GM21526 (cell line): ENCODE measurements around the gene MAP2K3.
"Not testable (repeated sequence)": the region's sequence is repeated elsewhere in the genome, so short reads cannot be mapped to it uniquely, and the experiment has no call there.

Experiments
- ATAC-seq: cut with Tn5 transposase; IDR thresholded peaks from one replicate; pipeline ENCODE4 v1.9.1; 2021; ENCODE audit warnings: moderate library complexity; ENCODE audit not compliant: unreplicated experiment, low FRiP score

The MAP2K3 gene

DNA sequence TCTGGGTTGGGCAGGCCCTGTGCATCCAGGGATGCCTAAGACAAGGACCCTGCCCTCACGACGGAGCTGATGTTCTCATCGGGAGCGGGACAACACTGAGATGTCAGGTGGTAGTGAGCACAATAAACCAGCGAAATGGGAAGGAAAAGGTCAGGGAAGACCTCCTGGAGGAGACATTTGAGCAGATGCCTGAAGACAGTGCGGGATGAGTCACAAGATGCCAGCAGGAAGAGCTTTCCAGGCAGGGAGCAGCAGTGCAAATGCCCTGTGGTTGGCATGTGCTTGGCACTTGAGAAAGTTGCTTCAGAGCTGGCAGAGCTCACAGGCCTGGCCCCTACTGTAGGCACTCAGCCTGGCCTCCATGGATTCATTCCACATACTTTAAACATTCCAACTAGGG, 63.1 kb downstream of the MAP2K3 start:
- not testable (repeated sequence) for ATAC-seq

DNA sequence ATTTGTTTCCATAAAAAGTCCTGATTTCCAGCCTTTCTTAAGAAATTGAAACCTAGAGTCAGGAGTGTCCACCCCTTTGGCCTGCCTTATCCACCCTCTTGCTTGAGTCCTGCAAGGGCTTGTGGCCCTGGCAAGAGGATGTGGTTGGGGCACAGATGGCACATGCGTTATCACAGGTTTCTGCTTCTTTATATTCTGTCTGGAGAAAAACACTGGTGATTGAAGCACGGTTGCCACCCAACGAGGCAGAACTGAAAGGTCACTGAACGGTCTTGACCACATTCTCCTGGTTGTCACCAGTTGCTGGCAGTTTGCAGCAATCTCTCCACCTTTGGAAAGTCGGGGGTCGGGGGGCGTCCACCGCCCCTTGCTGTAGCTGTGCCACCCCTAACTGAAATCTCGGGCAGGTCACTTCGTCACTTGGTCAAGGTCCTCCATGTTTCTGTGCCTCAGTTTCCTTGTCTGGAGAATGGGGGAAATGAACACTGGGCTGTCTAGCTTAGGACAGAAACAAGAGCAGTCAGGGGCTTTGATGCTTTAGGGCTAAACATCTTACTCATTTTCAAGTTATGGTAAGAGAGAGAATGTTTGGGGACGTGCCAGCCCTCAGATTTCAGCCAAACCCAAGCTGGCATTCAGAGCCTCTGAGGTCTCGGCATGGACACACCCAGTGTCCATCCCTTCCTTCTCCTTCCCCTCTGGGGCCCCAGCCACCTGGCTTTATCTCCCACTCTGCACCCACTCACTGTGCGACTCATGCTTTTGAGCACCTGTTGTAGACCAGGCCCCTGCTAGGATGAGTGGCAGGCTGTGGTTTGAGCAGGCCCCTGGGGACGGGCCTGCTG, 63.8 kb downstream of the MAP2K3 start:
- ATAC-seq = not testable (repeated sequence)

DNA sequence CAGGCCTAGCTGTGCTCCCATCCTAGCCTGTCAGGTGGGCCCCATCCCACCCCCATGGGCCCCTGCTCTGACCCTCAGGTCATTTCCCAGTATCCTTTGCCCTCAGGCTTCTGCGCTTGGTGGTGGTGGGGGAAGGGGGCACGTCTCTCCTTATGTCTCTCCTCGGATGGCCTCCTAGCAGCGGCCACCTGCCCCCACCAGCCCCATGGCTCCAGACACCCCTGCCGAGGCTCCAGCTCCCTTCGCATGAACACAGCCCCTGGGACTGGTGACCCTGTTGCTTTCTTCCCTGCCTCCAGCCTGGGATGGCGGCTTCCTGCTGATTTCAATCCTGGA, 64.4 kb downstream of the MAP2K3 start:
- ATAC-seq = not testable (repeated sequence)

GRCh38 chr17:21349358-21350050, 65.0 kb downstream of the MAP2K3 start:
- not testable (repeated sequence) for ATAC-seq

DNA sequence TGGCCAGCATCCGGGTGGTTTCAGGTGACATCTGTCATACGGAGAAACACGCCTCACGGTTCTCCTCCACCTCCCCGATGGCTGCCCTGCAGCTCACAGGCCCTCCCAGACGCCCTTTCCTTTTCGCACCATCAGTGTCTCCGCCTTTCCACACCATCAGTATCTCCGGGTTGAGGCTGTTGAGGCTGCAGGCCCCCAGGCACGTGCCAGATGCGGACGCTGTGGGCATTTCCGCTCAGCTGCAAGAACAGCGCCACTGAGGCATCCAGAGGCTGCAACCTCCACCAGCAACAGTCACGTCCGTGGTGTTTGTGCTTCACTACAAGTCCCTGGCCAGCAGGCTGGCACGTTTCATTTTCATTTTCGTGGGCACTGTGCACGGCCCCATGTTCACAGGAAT, 66.0 kb downstream of the MAP2K3 start:
- ATAC-seq = not testable (repeated sequence)

DNA sequence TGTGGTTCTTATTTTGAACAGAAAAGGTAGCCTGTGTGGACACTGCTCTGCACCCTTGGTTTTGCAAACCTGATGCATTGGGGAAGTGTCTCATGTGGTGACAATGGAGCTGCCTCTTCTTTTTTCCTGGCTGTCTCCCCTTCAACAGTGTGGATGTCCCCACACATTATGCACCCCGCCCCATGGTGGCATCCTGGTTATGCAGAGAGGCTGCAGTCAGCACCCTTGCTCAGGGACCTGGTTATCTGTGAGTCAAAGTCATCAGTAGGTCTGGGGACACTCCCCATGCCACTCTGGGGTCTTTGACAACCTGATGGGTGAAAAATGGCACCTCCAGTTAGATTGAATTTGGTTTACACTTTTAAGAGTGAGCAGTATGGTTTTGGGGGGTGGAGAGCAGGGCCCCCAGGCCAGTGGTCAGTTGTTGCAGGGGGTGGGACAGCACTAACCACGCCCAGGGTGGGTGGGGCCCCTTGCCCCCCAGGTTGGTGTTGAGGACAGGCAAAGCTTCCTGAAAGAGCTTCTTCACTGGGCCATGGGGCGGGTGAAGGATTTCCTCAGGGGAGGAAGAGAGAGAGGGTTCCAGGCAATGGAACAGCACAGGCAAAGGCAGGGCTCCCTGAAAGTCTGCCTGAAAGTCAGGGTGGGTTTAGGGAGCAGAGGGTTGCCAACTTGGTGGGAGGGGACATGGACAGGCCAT, 67.0 kb downstream of the MAP2K3 start:
- ATAC-seq = no peak

DNA sequence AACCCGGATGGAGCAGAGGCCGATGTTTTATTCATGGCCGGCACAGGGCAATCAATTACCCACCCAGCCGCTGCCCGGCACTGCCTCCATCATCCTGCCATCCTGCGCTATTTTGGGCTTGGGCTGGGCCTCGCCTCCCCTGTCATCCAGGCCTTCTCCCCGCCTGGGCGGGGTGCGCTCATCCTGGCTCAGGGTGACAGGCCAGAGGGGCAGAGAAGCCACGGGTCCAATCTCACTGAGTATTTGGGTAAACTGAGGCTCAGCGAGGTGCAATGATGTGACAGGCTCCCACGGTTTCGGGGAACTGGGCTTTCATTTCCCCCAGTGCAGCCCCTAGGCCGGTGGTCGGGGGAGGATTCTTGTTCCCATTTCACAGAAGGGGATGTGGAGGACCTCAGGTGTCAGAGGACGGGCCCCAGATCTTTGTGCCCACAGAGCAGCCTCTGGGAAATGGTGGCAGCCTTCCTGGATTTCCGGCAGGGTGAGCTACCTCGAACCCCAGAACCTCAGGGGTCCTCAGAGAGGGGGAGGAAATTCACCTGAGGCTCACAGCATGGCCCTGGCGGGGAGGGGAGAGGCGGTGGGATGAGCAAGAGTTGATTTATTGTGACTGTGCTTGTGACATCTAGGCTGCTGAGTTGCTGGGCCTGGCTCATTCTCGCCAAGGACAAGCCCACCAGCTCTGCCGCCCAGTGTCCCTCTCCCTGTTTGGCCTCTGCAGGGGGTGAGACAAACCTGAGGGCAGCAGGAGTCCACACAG, 67.9 kb downstream of the MAP2K3 start:
- no peak for ATAC-seq

DNA sequence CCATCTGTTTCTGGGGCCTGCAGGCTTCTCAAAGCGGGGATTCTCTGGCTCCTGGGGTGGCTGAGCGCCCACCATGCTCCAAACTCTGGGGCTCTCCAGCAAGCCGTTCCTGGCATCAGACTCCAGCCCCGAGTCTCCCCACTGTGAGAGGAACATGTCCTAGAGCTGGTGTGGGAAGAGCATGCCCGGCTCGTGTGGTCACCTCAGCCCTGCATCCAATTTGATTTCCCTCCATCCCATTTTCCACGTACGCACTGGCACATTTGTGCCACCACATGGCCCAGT, 68.4 kb downstream of the MAP2K3 start:
- ATAC-seq = no peak

DNA sequence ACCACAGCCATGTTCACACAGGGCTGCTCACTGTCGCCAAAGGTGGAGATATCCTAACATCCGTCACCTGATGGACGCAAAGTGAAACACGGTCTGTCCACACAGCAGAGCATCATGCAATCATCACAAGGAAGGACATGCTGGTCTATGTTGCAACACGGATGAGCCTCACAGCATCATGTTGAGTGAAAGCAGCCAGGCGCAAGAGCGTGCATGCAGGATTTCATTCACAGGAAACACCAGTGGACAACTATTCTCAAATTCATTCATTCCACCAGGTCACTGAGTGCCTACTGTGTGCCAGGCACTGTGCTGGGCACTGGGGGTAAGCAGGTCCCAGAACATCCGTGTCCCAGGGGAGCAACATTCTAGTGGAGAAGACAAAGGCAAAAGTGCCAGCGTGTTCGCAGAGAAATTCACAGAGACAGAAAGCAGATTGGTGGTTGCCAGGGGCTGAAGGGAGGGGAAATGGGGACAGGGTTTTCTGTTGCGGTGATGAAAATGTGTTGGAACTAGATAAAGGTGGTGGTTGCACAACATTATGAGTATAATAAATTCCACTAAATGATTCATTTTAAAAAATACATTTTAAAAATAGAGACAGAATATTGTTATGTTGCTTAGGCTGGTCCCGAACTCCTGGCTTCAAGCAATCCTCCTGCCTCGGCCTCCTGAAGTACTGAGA, 69.0 kb downstream of the MAP2K3 start:
- ATAC-seq = no peak

GRCh38 chr17:21354796-21355385, 70.4 kb downstream of the MAP2K3 start:
- ATAC-seq = no peak

DNA sequence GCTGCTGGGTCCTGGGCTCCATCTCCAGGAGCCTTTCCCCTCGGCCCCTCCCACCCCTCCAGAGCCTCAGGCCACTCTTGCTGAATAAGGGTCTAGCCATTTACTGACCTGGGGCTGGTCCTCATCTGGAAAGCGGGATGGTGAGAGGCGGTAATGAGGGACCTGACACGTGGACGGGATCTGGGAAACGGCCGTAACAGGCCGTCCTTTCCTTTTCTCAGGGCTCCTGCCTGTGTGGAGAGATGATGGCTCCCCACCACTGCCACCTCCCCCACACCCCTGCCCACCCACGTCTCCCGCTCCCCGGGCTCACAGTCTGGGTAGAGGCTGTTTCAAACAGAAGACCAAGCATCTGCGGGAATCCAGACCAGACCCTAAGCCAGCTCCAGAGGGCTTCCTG, 71.1 kb downstream of the MAP2K3 start:
- ATAC-seq = no peak

GRCh38 chr17:21356537-21357127, 72.1 kb downstream of the MAP2K3 start:
- ATAC-seq = no peak

GRCh38 chr17:21357281-21357680, 72.8 kb downstream of the MAP2K3 start:
- ATAC-seq = no peak

- ATAC-seq = no peak
Measured at GRCh38 chr17:21357696-21358656, 73.5 kb downstream of the MAP2K3 start.

DNA sequence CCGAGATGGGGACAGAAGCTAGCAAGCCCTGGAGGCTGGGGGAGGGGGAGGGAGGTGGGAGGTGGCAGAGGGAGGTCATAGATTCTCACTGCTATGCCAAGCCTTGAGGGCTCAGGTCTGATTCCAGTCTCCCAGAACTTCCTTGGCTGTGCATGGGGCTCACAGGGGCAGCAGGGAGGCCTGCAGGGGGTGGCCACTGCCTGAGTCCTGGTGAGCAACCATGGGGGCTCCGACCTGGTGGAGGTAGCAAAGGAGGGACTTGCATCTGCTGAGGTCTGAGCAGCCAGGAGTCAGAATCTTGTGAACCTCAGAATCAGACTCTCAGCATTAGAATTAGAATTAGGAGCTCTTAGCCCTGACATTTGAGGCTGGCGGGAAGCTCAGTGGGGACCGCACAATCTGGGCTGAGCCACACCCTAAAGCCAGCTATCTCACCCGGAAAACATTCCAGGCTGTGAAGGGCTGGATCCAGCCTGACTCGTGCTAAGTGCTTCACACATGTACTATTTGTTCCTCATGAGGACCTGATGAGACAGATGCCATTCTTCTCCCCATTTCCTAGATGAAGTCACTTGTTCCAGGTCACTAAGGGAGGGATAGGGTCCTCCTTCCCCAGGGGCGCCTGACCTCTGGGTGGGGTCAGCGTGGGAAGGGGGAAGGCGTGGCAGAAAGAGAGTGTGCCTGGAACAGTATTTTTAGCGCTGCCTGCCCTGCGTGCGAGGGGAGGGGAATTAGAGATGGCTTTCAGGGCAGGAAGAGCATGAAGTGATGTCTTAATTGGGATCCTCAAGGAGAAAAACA, 74.4 kb downstream of the MAP2K3 start:
- ATAC-seq = no peak

GRCh38 chr17:21359483-21359840, 75.0 kb downstream of the MAP2K3 start:
- ATAC-seq = no peak

DNA sequence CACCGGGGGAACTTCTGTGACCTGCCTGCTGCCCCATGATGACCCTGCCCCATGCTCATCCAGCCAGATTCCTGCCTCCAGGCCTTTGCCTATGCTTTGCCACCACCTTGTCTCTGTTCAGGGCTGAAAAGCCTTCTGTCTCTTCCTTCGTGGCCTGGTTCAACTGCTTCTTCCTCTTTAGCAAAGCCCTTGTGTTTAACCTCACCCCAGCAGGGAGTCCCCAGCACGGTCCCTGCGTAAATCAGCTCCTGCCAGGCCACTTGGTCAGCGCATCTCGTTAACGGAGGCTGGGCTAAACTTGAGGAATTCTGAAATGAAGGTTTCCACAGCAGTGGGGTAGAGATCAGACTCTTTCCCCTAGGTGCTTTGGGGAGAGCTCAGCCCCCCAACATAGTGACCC, 75.5 kb downstream of the MAP2K3 start:
- ATAC-seq = no peak
